ENCODE results near the gene SLC4A9. TPM values are rescaled to one million over a fixed set of nuclear protein-coding genes. Genes with fewer than 3 reads are reported as not detected.

Gene SLC4A9
- total RNA-seq, 4 donors from 2014 or later: 0.48 to 3.0 (median 0.82) TPM; not detected in 1

- Histone ChIP-seq H3K4me1 (peaks cover 0 to 30% (median 9%) of the 10 kb centered on the region in 4 donors), H3K27ac (peak overlapping the region; percentile 47 to 50 (median 50)), H3K4me3 (no peak overlapping the region), H3K36me3 (no peaks in the 10 kb centered on the region), H3K9me3 (no peaks in the 10 kb centered on the region), H3K27me3 (no peaks in the 10 kb centered on the region)
- DNase-seq: no peak
- WGBS, 2 donors (ENCODE audit: low coverage in 1 of 2): 79 to 90% methylated on average over 4 to 7 of the region's 7 CpGs
- TF ChIP-seq POLR2AphosphoS5 (IDR thresholded peaks at IDR 0.05): no peak
- no peak for TF ChIP-seq POLR2A (IDR thresholded peaks at IDR 0.05)
- no peak for TF ChIP-seq EP300 (IDR thresholded peaks at IDR 0.05; ENCODE audit: low read depth)
- no peak for TF ChIP-seq CTCF (IDR thresholded peaks at IDR 0.05)
- intact Hi-C loops (cut with DNase I; ENCODE audit: low total_unique reads): no loop called here
- in situ Hi-C loops (cut with MboI; ENCODE audit: low pct_ligation_motif_present in 1 of 4, low pct_unique_long_range_greater_than_20kb in 1 of 4, low sequenced_read_pairs in 3 of 4): no loop called here
Measured at GRCh38 chr5:140312791-140313189, 47.2 kb upstream of the SLC4A9 start.

GRCh38 chr5:140317859-140318258, 42.1 kb upstream of the SLC4A9 start:
- intact Hi-C loops (cut with DNase I; ENCODE audit: low total_unique reads) (no loop called here), in situ Hi-C loops (cut with MboI; ENCODE audit: low pct_ligation_motif_present in 1 of 4, low pct_unique_long_range_greater_than_20kb in 1 of 4, low sequenced_read_pairs in 3 of 4) (no loop called here)
- no peak for DNase-seq
- H3K27me3 ChIP-seq: no peaks in the 10 kb centered on the region
- no peaks in the 10 kb centered on the region for H3K9me3 ChIP-seq
- H3K4me1 ChIP-seq: peaks cover 4 to 12% (median 4%) of the 10 kb centered on the region in 4 donors
- WGBS, 2 donors (ENCODE audit: low coverage in 1 of 2): 79 to 80% methylated on average over 5 of the region's 5 CpGs
- H3K36me3 ChIP-seq: no peaks in the 10 kb centered on the region
- H3K4me3 ChIP-seq: no peak overlapping the region
- no peak overlapping the region for H3K27ac ChIP-seq
- TF ChIP-seq EP300 (IDR thresholded peaks at IDR 0.05; ENCODE audit: low read depth) (no peak), POLR2AphosphoS5 (IDR thresholded peaks at IDR 0.05) (no peak), CTCF (IDR thresholded peaks at IDR 0.05) (no peak), POLR2A (IDR thresholded peaks at IDR 0.05) (no peak)

- no peak for TF ChIP-seq CTCF (IDR thresholded peaks at IDR 0.05)
- TF ChIP-seq POLR2A (IDR thresholded peaks at IDR 0.05): no peak
- peaks cover 13 to 18% (median 14%) of the 10 kb centered on the region in 4 donors for H3K4me1 ChIP-seq
- no peaks in the 10 kb centered on the region for H3K9me3 ChIP-seq
- no peak overlapping the region for H3K4me3 ChIP-seq
- no peaks in the 10 kb centered on the region for H3K27me3 ChIP-seq
- no peaks in the 10 kb centered on the region for H3K36me3 ChIP-seq
- intact Hi-C loops (cut with DNase I; ENCODE audit: low total_unique reads): no loop called here
- H3K27ac ChIP-seq: no peak overlapping the region
- DNase-seq: no peak
- 51 to 75% methylated on average over 4 of the region's 4 CpGs for WGBS, 2 donors (ENCODE audit: low coverage in 1 of 2)
- in situ Hi-C loops (cut with MboI; ENCODE audit: low pct_ligation_motif_present in 1 of 4, low pct_unique_long_range_greater_than_20kb in 1 of 4, low sequenced_read_pairs in 3 of 4): no loop called here
Measured at GRCh38 chr5:140318792-140319191, 41.2 kb upstream of the SLC4A9 start.

DNA sequence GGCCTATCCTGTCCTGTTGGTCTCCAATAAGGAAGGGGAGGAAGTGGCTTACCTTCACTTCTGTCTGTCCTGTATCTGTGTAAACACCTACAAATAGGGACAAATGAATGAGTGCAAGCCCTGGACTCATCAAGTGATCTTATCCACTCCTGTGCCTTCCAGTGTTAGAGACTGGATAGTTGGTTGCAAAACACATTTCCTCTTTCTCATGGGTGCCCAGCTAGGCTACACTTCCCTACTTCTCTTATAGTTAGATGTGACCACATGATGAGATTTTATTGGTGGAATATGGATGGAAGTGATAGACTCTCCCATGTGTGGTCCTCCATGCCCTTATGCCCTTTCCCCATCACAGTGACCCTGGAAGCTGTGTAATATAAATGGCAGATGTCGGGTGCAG, 40.2 kb upstream of the SLC4A9 start:
- Histone ChIP-seq H3K9me3 (no peaks in the 10 kb centered on the region), H3K4me1 (peaks cover 14 to 25% (median 17%) of the 10 kb centered on the region in 4 donors), H3K36me3 (no peaks in the 10 kb centered on the region), H3K27ac (no peak overlapping the region), H3K27me3 (no peaks in the 10 kb centered on the region), H3K4me3 (no peak overlapping the region)
- no peak for TF ChIP-seq POLR2A (IDR thresholded peaks at IDR 0.05)
- no peak for TF ChIP-seq POLR2AphosphoS5 (IDR thresholded peaks at IDR 0.05)
- TF ChIP-seq CTCF (IDR thresholded peaks at IDR 0.05): no peak
- no peak for TF ChIP-seq EP300 (IDR thresholded peaks at IDR 0.05; ENCODE audit: low read depth)
- WGBS, 2 donors (ENCODE audit: low coverage in 1 of 2): 87% methylated on average over 1 of the region's 1 CpG; no CpG with 5 or more reads in 1 of the 2 donors
- in situ Hi-C loops (cut with MboI; ENCODE audit: low pct_ligation_motif_present in 1 of 4, low pct_unique_long_range_greater_than_20kb in 1 of 4, low sequenced_read_pairs in 3 of 4) (no loop called here), intact Hi-C loops (cut with DNase I; ENCODE audit: low total_unique reads) (no loop called here)
- no peak for DNase-seq

All from transverse colon (tissue), 4 donors.